OCI-M1 (cell line): Measurements from ENCODE around the gene MYL6B.
"Not testable (repeated sequence)": the region's sequence is repeated elsewhere in the genome, so short reads cannot be mapped to it uniquely, and the experiment has no call there.

Source experiments
- DNase-seq: peaks from one replicate; lab custom pipeline; 2025; lab: John Stamatoyannopoulos, UW

MYL6B gene

GRCh38 chr12:56152756-56153677, 630 bp downstream of the MYL6B start:
- no peak for DNase-seq

GRCh38 chr12:56153678-56154065, 1.3 kb downstream of the MYL6B start:
- no peak for DNase-seq

DNA sequence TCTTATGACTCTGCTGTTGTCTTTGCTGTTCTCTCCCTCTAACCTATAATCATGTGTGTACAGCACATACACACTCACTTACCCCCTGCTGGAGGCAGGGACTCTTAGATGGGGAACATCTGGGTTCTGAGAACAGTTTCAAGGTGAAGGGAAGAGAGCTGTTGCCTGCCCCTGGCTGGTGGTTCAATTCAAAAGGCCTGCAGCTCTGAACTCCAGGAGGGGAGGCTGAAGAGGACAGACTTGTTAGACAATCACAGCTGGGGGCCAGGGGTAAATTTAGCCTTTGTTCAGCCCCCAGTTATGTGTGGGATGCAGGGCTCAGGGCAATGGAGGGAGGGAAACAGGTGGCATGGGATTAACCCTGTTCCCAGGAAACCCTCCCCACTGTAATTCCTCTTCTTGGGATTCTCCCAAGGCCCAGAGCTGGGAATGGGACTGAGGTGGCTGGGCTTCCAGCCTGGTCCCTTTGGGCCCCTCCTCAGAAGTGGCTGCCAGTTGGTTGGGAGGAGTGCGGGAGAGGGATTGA, 1.9 kb downstream of the MYL6B start:
- DNase-seq, result no peak

DNA sequence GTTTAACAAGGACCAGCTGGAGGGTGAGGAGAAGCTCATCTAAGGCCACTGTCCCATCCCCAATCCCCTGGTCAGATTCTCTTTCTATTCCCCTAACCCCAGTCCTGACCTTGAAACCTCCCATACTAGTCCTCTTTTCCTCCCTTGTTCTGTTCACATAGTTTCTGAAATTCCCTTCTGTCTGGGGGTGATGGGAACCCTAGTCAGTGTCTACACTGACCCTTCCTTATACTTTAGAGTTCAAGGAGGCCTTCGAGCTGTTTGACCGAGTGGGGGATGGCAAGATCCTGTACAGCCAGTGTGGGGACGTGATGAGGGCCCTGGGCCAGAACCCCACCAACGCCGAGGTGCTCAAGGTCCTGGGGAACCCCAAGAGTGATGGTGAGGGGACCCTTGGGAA, 2.4 kb downstream of the MYL6B start:
- DNase-seq, result no peak

DNA sequence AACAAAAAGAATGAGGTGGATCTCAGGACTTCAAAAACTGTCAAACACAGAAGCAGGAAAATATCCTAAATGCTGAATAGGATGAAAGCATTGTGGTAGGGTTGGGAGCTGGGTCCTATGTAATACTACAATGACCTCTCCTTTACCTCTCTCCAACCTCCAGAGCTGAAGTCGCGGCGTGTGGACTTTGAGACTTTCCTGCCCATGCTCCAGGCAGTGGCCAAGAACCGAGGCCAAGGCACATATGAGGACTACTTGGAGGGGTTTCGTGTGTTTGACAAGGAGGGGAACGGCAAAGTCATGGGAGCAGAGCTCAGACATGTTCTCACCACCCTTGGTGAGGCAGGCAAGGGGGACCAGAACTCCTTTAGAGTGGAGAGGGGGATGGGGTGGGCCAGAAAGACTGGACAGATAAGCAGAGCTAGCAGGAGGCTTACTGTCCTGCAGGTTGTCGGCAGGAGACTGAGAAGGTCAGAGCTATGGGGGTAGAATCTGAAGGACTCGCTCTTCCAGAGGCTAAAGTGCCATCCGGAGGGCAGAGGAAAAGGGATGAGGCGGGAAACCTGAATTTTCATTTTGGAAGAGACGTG, 3.0 kb downstream of the MYL6B start:
- no peak for DNase-seq

GRCh38 chr12:56156464-56157200, 4.2 kb downstream of the MYL6B start:
- DNase-seq, result not testable (repeated sequence)

DNA sequence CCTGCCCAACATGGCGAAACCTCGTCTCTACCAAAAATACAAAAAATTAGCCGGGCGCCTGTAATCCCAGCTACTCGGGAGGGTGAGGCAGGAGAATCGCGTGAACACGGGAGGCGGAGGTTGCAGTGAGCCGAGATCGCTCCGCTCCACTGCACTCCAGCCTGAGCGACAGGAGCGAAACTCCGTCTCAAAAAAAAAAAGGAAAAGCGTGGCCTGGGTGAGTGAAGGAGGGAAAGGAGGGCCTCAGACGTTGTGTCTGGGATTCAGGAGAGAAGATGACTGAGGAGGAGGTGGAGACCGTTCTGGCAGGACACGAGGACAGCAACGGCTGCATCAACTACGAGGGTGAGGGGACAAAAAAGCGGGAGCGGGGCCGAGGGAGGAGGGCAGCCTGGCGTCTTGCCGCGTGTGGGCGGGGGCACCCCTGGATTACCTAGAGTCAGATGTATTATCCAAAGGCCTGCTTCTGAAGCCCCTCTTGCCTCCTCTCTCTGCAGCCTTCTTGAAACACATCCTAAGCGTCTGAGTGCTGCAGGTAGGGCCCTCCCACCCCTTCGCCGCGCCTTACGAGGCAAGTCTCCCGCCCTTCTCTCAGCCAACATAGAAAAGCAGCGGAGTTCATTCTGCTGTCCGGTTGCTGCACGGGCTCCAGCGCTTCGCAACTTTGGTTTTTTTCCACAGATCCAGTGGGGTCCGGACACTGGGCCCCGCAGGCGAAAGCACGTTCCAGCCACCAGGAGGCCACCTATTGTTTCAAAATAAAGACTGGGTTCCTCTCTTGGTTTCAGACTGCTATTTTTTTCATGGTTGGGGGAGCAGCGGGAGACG, 5.0 kb downstream of the MYL6B start:
- peak; percentile 91 for DNase-seq

GRCh38 chr12:56158029-56158925, 5.9 kb downstream of the MYL6B start, which contains the start of gene MYL6:
TSS of gene MYL6 (plus strand) at chr12:56158359. CDS start at chr12:56158402, 43 bp downstream.
- peak; percentile 98 for DNase-seq

- peak; percentile 82 for DNase-seq
Measured at GRCh38 chr12:56158926-56159461, 6.6 kb downstream of the MYL6B start.

DNA sequence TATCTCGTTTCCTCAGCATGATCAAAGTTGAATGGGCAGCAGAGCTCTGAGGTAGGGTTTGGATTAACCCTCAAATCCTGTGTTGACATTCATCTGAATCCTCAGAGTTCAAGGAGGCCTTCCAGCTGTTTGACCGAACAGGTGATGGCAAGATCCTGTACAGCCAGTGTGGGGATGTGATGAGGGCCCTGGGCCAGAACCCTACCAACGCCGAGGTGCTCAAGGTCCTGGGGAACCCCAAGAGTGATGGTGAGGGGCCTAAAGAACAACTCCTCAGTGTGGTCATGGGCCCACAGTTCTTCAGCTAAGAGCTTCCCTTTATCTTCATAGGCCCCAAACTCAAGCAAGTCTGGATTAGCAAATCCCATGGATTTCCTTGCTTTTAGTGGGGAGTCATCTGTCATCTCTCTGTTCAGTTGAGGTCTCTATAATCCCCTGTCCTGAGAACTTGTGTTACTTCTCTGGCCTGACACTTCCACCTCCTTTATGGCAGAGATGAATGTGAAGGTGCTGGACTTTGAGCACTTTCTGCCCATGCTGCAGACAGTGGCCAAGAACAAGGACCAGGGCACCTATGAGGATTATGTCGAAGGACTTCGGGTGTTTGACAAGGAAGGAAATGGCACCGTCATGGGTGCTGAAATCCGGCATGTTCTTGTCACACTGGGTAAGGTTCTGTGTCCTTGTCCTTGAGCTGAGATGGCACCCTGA, 7.2 kb downstream of the MYL6B start:
- DNase-seq, result no peak

DNA sequence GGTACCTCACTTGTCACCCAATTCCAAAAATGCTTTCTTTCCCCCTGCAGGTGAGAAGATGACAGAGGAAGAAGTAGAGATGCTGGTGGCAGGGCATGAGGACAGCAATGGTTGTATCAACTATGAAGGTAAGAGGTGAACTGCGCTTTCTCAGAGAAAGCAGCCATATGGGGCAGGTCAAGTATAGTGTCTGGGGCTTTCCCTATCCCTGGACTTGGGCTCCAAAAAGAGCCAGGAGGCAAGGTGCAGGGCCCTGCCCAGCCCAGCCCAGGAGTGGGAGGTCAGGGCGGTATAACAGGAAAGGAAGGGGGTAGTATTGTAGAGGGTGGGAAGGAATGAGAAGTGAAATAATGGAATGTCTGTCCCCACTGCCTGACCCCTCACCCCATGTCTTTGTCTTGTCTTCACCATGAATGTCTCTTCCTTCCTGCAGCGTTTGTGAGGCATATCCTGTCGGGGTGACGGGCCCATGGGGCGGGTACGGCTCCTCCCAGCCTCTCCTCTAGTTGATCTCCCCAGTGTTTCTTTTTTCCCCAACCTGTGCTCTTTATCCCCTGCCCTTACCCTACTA, 7.9 kb downstream of the MYL6B start:
- no peak for DNase-seq

- no peak for DNase-seq
Measured at GRCh38 chr12:56160894-56161689, 8.7 kb downstream of the MYL6B start.

DNA sequence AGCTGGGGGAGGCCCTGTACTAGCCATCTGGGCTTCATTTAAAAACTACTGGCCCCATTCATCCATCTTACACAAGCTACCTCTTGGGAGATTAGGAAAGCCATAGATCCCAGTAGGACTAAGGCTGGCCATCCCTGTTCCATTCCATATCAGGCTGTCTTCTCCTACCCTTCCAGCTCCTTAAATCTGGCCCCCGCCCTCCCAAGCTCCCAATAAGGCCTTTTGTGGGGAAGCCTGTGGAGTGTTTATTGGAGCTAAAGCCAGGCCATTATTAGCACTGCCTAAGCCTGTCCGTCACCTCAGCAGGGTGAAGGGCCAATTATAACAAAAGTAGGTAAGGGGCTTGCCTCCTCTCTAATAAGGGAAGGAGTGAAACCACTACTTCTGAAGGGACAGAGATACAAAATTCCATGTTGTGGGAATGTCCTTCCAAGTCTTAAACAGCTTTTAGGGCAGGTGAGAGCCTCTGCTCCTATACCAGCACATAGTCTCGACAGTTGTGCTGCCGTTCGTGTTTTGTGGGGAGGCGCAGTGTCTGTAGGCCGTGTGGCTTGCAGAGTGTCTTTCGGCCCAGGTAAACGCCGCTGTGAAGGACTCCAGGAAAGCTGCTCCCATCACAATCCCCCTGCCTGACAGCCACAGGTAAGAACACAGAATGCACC, 9.4 kb downstream of the MYL6B start:
- DNase-seq, result no peak

GRCh38 chr12:56162468-56163290, 10.3 kb downstream of the MYL6B start:
- DNase-seq, result no peak

GRCh38 chr12:56163533-56164344, 11.4 kb downstream of the MYL6B start:
- DNase-seq, result no peak

DNA sequence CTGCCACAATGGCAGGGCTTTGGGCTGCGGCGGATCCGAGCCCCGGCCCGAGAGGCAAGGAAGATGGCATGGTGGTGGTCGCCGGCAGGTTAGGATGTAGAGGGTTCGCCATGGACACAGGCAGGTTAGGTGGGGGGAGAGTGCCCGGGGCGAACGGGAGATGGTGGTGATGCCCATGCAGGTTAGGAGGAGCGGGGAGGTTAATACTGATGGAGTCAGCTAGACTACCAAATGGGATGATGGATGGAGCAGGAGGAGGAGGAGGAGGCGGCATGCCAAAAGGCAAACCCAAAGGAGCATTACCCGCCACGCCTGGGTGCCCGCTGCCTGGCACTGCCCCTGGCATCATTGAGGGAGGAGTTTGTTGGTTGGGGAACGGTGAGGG, 11.9 kb downstream of the MYL6B start:
- DNase-seq, result no peak
